ENCODE results near the gene ABHD1.
"Not testable (repeated sequence)": the region's sequence is repeated elsewhere in the genome, so short reads cannot be mapped to it uniquely, and the experiment has no call there.

ABHD1 gene

DNA sequence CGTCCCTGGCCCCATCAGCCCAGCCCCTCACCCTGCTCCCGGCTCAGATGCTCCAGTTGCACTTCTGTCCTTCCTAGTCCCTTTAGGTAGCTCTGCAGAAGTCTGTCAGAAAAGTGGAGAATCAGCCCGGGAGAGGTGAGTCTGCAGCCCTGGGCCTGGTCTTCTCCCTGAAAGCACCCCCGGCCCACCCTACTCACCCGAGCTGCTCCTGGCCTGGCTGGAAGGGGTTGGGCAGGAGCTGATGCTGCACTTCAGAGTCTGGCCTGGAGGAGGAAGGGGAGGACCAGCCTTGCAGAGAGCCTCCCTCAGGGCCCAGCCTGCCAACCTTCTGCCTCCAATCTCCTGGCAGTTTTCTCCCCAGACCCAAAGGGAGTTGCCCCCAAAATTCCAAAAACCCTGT lies 21.3 kb upstream of the ABHD1 start:
- no peak overlapping the region for H3K4me3 ChIP-seq
- H3K27ac ChIP-seq = no peak overlapping the region

DNA sequence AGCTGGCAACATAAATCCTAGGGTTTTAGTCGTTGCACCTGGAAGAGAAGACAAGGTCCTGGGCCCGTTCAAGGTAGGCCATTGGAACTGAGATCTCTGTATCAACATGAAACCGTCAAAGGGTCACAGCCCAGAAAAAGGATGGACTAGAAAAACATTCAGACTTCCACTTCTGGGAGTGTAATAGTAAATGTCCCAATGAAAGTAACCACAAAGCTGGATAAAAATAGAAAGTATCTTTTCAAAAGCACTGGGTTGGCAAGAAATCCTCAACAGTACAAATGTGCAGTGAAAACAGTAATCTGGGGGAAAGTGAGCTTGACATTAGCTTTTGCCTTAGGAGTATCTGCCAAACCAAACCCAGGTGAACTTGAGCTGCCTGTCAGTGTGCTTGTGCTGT lies 17.6 kb upstream of the ABHD1 start:
- Histone ChIP-seq H3K4me3 (no peak overlapping the region), H3K27ac (no peak overlapping the region)

DNA sequence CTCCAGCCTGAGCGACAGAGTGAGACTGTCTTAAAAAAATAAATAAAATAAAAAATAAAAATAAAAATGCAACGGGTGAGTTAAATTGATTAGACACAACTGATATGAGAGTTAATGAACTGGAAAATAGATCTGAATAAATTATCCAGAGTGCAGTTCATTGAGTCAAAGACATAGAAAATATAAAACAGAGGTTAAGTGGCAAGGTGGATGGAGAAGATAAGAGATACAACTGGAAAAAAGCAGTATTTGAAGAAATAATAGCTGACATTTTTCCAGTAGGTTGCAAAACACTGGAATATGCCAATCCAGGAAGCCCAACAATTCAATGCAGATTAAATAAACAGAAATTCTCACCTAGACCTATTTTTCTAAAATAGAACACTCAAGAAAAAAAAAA lies 15.4 kb upstream of the ABHD1 start:
- Histone ChIP-seq H3K27ac (no peak overlapping the region), H3K4me3 (no peak overlapping the region)

DNA sequence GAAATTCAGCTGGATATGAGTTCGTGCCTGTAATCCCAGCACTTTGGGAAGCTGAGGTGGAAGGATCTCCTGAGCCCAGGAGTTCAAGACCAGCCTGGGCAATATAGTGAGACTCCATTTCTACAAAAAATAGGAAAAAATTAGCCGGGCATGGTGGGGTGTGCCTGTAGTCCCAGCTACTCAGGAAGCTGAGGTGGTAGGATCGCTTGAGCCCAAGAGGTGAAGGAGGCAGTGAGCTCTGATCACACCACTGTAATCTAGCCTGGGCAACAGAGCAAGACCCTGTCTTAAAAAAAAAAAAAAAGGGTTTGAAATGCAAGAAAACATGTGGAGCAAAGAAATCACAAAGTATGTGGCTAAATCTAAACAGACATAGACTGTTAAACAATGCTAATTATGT lies 14.5 kb upstream of the ABHD1 start:
- Histone ChIP-seq H3K27ac (no peak overlapping the region), H3K4me3 (no peak overlapping the region)

DNA sequence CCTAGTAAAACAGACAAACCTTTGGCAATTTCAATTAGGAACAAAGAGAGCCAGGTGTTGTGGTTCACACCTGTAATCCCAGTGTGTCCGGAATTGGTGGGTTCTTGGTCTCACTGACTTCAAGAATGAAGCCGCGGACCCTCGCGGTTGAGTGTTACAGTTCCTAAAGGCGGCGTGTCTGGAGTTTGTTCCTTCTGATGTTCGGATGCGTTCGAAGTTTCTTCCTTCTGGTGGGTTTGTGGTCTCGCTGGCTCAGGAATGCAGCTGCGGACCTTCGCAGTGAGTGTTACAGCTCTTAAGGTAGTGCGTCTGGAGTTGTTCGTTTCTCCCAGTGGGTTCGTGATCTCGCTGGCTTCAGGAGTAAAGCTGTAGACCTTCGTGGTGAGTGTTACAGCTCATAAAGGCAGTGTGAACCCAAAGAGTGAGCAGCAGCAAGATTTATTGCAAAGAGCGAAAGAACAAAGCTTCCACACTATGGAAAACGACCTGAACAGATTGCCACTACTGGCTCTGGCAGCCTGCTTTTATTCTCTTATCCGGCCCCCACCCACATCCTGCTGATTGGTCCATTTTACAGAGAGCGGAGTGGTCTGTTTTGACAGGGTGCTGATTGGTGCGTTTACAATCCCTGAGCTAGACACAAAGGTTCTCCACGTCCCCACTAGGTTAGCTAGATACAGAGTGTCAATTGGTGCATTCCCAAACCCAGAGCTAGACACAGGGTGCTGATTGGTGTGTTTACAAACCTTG lies 12.8 kb upstream of the ABHD1 start:
- not testable (repeated sequence) for H3K4me3 ChIP-seq, H3K27ac ChIP-seq

DNA sequence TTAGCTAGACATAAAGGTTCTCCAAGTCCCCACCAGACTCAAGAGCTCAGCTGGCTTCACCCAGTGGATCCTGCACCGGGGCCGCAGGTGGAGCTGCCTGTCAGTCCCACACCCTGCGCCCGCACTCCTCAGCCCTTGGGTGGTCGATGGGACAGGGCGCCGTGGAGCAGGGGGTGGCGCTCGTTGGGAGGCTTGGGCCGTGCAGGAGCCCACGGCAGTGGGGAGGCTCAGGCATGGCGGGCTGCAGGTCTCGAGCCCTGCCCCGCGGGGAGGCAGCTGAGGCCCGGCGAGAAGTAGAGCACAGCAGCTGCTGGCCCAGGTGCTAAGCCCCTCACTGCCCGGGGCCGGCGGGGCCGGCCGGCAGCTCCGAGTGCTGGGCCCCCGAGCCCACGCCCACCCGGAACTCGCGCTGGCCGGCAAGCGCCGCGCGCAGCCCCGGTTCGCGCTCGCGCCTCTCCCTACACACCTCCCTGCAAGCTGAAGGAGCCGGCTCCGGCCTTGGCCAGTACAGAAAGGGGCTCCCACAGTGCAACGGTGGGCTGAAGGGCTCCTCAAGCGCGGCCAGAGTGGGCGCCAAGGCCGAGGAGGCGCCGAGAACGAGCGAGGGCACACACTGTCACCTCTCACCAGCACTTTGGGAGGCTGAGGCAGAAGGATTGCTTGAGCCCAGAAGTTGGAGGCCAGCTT lies 12.1 kb upstream of the ABHD1 start:
- not testable (repeated sequence) for H3K27ac ChIP-seq, H3K4me3 ChIP-seq

DNA sequence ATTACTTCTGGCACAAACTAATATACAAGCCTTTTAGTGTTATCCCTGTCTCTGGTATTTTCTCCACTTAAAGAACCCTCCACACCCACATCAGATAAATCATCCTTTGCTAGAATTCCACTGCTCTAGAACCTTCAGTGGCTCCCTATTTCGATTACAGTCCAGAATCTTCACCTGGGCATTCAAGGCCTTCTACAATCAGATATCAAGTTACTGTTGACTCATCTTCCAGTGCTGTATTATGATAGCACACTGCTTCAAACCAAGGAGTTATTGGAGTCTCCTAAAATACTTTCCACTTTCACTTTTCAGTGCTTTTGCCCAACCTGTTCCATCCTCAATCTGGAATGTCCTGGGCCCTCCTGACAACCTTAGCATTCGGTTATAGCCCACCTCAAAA lies 8.1 kb upstream of the ABHD1 start:
- Histone ChIP-seq H3K4me3 (no peak overlapping the region), H3K27ac (no peak overlapping the region)

DNA sequence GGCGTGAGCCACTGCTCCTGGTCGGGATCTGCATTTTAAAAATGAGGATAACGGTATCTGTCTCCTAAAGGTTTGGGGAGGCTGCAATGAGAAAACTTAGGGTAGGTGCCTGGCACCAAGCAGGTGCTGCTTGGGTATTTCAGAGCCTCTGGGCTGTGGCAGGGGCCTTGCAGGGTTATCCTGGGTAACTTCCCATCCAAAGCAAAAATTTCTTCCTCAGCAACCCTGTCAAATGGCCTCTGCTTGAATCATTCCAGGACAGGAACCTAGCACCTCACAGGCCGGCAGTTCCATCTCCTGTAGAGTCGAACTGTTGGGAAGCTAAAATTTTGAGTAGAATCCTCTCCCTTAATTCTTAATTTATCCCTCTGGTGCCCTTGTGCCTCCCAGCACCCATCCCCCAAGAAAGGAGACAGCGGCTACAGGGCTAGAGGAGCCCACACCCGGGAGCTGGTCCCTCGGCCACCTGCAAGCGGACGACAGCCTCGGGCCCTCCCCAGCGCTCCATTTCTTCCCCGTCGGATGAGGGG lies 5.6 kb upstream of the ABHD1 start:
- H3K27ac ChIP-seq = no peak overlapping the region
- H3K4me3 ChIP-seq = peak overlapping the region in 6 of 7 experiments; percentile 24 to 53 (median 34)

DNA sequence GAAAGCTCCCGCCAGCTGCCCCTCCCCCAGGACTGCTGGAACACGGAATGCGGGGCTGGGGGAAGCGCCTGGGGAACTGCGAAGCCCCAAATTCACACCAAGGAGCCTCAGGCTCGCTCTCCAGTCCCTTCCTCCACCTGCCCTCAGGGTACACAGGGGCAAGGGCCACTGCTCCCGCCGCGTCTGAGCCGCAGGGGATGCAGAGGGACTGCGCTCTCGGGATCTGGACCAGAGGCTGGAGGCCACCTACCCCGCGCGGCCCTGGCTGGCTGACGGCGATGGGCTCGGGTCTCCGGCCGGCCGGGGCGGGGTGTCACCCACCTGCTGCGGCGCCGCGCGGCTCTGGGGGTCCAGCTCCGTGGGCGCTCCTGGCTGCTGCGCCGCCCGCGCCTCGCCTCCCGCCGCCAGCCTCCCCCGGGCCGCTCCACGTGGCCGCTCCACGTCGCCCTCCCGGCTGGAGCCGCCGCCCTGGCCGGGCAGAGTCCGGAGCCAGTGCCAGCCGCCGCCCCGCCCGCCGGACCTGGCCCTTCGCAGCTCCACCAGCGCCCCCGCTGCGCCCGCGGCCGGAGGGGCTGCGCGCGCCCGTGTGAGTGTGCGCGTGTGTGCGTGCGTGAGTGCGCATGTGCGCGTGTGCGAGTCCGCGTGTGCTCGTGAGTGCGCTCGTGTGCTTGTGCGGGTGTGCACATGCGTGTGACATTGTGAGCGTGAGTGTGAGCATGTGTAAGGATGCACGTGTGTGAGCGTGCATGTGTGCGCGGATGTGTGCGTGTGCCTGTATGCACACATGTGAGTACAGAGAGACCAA lies 4.9 kb upstream of the ABHD1 start, which contains the start of gene CGREF1:
Gene CGREF1 (minus strand): TSS at position 604 of the 805 bp plus-strand sequence. CDS start 14,762 bp downstream, outside the sequence.
- Histone ChIP-seq H3K4me3 (peak within 1 kb of the TSS; percentile 24 to 53 (median 35)), H3K27ac (no peak within 1 kb of the TSS)

DNA sequence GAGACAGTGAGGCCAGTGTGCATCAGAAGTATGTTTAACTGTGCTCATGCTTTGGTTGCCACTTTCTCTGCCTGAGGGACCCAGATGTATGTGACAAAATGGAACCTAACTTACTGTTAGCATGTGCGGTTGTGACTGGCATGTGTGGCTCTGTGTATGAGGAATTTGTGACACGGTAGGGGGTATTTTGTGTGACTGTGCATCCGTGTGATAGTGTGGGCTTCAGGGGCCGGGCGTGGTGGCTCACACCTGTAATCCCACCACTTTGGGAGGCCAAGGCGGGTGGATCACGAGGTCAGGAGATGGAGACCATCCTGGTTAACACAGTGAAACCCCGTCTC lies 4.3 kb upstream of the ABHD1 start:
- not testable (repeated sequence) for H3K27ac ChIP-seq
- H3K4me3 ChIP-seq = peak overlapping the region in 4 of 7 experiments; percentile 30 to 53 (median 42)

DNA sequence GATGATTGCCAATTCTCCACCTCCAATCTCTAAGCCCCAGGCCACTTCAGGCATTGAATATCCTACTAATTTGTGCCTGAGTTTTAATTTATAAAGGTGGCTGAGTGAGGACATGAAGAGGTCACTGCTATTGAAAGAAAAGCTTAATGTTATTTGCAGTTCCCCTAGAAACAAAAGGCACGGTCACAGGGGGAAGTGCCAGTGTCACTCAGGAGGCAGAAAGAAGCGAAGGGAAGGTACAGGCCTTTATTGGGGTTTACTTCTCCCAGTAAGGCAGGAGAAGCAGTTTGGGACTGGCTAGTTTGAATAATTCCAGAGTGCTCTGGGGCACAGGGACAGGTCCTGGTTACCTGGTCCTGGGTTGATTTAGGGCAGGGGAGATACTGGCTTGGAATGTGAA lies 1.7 kb upstream of the ABHD1 start:
- no peak overlapping the region for H3K4me3 ChIP-seq
- H3K27ac ChIP-seq = no peak overlapping the region

DNA sequence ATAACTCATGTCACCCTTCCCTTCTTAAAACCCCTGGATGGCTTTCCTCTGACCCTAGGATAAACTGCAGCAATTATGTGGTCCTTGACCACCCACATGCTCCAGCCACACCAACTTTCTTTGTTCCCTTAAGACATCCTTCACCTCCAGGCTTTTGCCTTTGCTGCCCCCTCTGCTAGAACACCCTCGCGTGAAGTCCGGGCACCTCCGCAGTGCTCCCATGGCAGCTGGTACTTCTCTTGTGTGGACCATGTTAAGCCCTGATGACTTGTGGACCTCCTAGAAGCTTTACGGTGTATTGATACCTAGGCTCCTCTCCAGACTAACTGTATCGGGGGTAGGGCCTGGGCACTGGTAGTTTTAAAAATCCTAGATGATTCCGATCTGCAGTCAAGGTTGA lies 824 bp upstream of the ABHD1 start:
- Histone ChIP-seq H3K27ac (peak overlapping the region in 2 of 21 experiments; percentile 39 to 40), H3K4me3 (peak overlapping the region in 2 of 7 experiments; percentile 64 to 72)

DNA sequence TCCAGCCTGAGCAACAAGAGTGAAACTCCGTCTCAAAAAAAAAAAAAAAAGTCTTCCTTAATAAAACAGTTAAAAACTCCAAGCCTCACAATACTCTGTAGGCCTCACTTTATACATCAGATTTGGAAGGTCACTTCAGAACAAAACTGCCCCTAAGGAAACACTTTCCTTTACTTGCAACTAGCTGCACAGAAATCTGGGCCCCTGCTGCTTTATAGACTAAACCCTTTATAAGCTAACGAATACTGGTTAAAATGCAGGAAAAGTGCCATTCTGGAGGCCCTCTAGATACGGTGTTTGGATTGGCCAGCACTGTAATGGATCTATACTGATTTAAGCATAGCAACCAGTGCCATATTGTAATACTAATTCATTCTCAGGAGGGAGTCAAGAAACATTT lies 1.5 kb downstream of the ABHD1 start:
- Histone ChIP-seq H3K4me3 (no peak overlapping the region), H3K27ac (no peak overlapping the region)

DNA sequence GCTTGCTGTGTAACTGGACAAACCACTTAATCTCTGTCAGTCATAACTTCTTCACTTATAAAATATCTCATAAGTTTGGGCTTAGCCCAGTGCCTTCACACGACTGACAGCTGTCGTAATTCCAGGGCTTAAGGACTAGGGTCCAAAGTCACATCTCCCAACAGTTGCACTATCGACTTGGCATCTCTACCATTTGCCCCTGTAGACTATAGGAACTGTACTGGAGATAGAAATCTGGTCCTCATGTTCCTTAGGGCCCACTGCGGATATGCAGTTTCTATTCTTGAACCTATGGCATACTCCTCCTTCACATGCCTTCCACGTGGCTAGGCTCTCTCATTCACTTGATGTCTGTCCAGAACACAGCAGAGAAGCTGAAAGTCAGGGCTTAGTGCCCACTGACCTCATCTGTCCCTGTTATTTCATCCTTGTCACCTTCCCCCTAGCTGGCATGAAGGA lies 2.7 kb downstream of the ABHD1 start:
- Histone ChIP-seq H3K4me3 (no peak overlapping the region), H3K27ac (no peak overlapping the region)

DNA sequence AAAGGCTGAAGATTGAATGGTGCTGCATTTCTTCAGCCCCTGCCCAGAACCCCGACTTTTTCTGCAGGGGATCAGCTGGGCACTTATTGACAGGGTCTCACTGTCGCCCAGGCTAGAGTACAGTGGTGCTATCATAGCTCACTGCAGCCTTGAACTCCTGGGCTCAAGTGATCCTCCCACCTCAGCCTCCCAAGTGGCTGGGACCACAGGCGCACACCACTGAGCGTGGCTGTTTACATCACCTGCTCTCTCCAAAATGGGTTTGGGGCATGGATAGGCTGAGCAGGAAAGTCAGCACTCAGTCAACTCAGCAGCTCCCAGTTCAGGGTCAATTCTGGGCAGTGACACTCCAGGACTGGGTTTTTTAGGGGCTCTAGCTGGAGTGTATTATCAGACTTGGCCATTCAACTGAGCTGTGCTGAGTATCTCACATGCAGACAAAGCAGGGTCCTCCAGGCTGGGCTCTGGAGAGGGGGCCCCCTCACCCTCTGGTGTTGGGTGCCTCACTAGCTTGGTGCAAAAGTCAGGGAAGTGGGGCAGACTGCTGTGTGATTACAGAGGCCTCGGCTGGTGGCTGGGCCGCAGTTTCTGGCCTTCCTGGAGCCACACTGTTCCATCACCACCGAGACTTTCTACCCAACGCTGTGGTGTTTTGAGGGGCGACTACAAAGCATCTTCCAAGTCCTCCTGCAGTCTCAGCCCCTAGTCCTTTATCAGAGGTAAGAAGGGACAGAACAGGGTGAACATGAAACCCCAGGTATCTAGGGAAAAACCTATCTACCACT lies 4.5 kb downstream of the ABHD1 start:
- H3K4me3 ChIP-seq = no peak overlapping the region
- H3K27ac ChIP-seq = no peak overlapping the region

DNA sequence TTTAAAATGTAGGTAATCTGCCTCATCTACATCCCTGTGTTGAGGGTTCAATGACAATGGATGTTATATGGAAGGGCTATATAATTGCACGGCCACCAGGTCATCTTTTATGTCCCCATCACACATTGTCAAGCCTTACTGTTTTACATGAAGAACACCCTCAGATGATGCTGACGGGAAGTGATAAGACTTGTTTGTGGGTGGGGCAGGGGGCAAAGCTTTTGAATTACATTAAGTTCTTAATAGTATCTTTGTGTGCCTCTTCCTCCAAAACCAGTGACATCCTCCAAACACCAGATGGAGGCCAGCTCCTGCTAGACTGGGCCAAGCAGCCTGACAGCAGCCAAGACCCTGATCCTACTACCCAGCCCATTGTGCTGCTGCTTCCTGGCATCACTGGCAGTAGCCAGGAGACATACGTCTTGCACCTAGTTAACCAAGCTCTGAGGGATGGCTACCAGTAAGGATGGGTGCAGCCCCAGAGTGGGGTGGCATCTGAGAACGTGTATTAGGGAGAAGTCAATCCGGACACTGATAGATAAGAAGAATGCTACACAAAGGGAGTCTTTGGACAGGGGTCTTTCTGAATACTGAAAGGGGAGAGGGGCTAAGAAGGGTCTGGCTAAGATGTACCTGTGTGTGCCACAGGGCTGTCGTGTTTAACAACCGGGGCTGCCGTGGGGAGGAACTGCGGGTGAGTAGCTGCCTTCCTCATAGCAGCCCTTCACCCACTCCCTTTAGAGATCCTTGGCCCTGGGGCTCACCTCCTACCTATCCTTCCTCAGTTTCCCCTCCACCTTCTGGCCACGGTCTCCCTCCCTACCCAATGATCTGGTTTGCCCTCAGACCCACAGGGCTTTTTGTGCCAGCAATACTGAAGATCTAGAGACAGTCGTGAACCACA lies 5.3 kb downstream of the ABHD1 start:
- Histone ChIP-seq H3K4me3 (no peak overlapping the region), H3K27ac (no peak overlapping the region)

DNA sequence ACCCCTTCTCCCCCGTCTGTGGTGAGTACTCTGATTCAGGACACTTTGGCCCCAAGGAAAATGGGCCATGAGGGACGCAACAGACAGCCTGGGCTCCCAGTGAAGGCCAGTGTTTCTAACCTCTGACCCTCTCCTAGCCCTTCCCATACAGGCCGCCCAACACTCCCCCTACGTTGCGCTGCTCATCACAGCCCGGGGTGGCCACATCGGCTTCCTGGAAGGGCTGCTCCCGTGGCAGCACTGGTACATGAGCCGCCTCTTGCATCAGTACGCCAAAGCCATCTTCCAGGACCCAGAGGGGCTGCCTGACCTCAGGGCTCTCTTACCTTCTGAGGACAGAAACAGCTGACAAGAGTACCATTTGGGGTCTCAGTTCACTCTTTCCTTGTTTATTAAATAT lies 6.8 kb downstream of the ABHD1 start:
- Histone ChIP-seq H3K27ac (no peak overlapping the region), H3K4me3 (no peak overlapping the region)

DNA sequence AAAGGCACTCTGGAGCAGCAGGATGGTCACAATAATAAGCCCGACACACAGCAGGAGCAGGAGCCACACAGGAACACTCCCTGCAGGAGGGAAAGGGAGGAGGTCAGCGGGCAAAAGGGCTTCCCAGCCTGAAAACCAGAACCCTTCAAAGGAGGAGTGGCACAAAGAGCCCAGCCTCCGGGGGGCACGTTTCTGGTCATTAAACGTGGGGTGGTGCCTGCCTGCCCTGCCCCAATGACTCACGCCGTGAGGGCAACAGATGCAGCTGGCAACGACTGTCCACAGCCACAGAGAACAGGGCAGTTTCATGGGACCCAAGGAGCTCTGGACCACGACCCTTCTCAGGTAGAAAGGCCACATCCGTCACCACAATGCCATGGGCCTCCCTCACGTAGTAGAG lies 7.8 kb downstream of the ABHD1 start:
- Histone ChIP-seq H3K4me3 (no peak overlapping the region), H3K27ac (no peak overlapping the region)
